Measurements from ENCODE around the gene TBX21. TPM values are rescaled to one million over a fixed set of nuclear protein-coding genes. Genes with fewer than 3 reads are reported as not detected.

Gene TBX21
- total RNA-seq, 2 experiments from 2014 or later, result 59.0 to 68.4 TPM

DNA sequence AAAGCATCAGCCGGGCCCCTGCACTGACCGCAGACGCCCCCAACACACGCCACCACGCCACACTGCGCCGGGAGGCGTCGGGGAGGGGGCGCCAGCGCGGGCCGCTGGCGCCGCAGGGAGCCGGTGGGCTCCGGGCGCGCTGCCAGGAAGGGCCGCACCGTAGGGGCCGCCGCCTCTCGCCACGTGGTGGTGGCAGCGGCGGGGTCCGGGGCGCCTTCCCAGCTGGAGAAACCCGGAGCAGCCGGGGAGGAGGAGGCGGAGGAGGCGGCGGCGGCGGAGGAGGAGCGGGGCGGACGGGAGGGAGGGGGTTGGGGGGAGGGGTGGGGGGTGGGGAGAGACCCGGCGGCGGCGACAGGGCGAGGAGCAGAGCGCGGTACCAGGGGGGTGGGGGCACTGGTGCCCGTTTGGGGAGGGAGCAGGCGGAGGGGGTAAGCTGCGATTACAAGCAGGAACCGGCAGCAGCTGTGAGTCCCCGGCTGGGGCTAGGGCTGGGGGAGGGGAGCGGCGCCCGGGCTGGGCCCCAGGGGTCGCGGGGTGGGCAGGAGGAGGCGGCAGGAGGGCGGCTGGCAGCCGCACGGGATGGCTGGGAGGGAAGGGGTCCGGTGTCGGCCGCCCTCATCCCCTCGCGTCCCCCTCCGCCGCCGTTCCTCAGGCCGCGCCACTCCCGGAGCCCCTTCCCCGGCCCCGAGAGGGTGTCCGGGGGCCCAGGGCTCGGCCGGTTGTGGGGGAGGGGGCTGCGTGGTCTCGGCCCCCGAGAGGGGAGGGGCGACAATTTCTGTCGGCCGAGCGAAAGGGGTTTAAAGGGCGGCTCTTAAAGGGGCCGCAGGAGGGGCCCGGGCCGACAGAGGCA, 39.1 kb upstream of the TBX21 start, which contains the start of gene TBKBP1:
TSS of gene TBKBP1 (plus strand) at position 431 of the 850 bp plus-strand sequence. CDS start 1,952 bp downstream, outside the sequence.
- DNase-seq, result peak; percentile 57
- CTCF ChIA-PET, result interaction anchor here (0.9 to 4.3 kb wide), 7 partner anchors 17 to 148 kb away, joined by 3 to 18 read pairs (median 6); partner anchors contain the start of genes SCRN2 and TBX21
- H3K9me3 Mint-ChIP-seq (ENCODE audit: low read depth), result no peaks in the 10 kb centered on the region
- H3K4me3 Mint-ChIP-seq, result peak within 1 kb of the TSS; percentile 75
- peak; percentile 38 for ATAC-seq
- peak within 1 kb of the TSS; percentile 22 for H3K27ac Mint-ChIP-seq
- H3K27me3 Mint-ChIP-seq, result peaks cover 9% of the 10 kb centered on the region
- peaks cover 35% of the 10 kb centered on the region for H3K4me1 Mint-ChIP-seq
- no peaks in the 10 kb centered on the region for H3K36me3 Mint-ChIP-seq

DNA sequence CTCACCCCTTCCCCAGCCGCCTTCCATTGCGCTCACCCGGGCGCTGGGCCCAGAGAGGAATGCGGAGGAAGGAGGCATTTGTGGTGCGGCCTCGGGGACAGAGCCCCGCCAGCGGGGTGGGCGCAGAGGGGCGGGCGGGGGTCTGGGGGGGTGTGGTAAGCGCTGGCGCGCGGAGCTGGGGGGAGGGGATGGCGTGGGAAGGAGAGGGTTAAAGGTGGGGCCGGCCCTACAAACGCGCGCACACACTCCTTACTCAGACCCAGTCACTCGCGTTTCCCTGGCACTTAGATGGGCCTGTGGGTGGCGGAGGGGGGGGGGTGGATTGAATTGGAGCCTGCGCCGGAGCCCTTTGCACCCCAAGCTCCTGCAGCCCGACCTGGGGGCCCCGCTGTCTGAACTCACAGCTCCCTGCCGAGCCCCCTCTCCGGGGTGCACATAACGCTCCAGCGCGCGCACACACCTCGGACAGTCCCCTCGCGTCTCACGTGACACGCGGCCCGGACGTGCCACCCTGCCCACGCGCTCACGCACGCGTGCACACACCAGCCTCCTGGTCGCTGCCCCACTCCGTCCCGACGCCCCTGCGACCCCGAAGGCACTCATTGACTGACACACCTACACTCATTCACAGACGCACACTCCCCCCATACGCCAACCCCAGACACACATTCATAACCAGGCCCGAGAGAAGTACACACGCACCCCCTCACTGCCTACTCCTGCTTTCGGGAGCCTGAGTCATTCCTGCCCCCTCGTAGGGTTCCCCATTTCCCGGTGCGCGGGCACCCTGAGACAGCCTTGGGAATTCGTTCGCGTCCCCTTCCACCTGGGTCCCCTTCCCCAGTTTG, 38.2 kb upstream of the TBX21 start:
- H3K4me3 Mint-ChIP-seq, result peak overlapping the region; percentile 57
- ATAC-seq, result peak; percentile 10

DNA sequence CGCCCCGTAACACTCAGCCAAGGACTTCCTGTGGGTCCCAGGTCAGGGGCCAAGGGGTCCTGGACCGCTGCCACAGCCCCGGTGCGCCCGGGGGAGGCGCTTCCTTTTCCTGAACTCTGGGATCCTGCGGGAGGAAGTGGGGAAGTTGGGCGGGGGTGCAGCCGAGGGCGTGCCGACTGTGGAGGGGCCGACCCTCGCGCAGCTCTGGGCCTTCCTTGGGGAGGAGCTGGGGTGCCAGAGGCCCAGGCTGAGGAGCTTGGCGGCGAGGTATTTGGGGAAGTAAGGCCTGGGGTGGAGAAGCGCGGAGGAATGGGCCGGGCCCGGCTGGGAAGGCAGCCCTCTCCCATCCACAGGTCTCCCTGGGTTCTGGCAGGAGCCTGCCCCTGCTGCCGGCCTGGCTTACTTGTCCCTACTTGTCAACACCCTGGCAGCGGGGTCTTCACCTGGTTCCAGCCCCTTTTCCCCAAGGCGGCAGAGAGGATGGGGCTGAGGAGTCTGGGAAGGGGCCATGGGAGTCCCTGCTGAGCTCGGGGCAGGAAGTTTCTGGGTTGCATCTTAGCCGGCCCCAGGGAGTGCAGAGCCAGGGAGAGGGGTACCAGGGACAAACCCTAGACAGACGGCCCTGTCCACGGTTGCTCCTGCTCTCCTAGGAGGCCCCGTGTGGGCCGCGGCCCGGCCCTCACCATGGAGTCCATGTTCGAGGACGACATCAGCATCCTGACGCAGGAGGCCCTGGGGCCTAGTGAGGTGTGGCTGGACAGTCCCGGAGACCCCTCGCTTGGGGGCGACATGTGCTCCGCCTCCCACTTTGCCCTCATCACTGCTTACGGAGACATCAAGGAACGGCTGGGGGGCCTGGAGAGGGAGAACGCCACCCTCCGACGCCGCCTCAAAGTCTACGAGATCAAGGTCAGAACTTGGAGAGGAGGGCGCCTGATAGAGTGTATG, 37.3 kb upstream of the TBX21 start:
- H3K9me3 Mint-ChIP-seq (ENCODE audit: low read depth), result no peaks in the 10 kb centered on the region
- ATAC-seq (no peak), DNase-seq (no peak)
- peaks cover 9% of the 10 kb centered on the region for H3K27me3 Mint-ChIP-seq
- CTCF ChIA-PET, result interaction anchor here (1.2 to 14.9 kb wide), 6 partner anchors 21 to 94 kb away, joined by 3 to 263 read pairs (median 48); partner anchors contain the start of gene TBX21
- peaks cover 36% of the 10 kb centered on the region for H3K4me1 Mint-ChIP-seq
- H3K27ac Mint-ChIP-seq, result no peak overlapping the region
- H3K36me3 Mint-ChIP-seq, result no peaks in the 10 kb centered on the region
- peak overlapping the region; percentile 57 for H3K4me3 Mint-ChIP-seq

More for the DNA sequence above, 38.2 kb upstream of the TBX21 start:
- CTCF ChIA-PET, result interaction anchor here (1.3 to 4.3 kb wide), 5 partner anchors 33 to 95 kb away, joined by 3 to 18 read pairs (median 6); partner anchors contain the start of gene TBX21
- H3K9me3 Mint-ChIP-seq (ENCODE audit: low read depth), result no peaks in the 10 kb centered on the region
- H3K4me1 Mint-ChIP-seq, result peaks cover 38% of the 10 kb centered on the region
- no peaks in the 10 kb centered on the region for H3K36me3 Mint-ChIP-seq
- no peak for DNase-seq
- no peak overlapping the region for H3K27ac Mint-ChIP-seq
- peaks cover 9% of the 10 kb centered on the region for H3K27me3 Mint-ChIP-seq

DNA sequence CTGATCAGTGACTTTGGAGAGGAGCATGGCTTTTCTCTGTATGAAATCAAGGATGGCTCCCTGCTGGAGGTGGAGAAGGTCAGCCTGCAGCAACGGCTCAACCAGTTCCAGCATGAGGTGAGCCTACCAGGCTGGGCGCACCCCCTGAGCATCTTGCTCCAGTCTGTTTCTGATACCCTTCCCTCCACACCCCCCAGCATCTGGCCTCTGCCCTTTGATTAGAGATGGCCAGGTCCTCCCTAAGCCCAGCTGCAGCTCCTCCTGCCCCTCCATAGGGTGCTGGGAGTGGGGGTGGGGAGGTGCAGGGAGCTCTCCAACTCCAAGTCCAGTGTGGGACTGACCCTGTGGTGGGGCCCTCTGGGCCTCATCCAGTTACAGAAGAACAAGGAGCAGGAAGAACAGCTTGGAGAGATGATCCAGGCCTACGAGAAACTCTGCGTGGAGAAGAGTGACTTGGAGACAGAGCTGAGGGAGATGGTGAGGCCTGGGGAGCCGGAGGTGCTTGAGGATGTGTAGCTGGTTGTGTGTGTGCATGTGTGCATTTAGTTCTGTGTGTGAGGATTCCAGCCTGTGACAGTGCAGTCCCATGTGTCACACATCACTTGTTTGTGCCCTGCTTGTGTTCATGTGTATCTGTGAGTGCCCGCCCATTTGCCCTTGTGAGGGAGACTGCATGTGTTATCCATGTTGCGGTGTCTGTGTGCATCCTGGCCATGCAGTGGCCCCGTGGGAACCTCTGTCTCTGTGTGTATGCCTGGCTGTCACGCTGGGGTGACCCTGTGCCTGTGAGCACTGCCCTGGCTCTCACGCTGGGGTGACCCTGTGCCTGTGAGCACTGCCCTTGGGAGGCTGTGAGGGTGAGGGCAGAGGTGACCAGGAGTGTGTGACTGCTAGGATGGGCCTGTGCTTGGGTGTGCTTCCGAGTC, 36.1 kb upstream of the TBX21 start:
- H3K9me3 Mint-ChIP-seq (ENCODE audit: low read depth), result no peaks in the 10 kb centered on the region
- H3K27ac Mint-ChIP-seq, result no peak overlapping the region
- no peaks in the 10 kb centered on the region for H3K36me3 Mint-ChIP-seq
- H3K4me3 Mint-ChIP-seq, result no peak overlapping the region
- DNase-seq (no peak), ATAC-seq (no peak)
- CTCF ChIA-PET, result interaction anchor here (0.7 to 14.9 kb wide), 14 partner anchors 9 to 105 kb away, joined by 3 to 263 read pairs (median 7); partner anchors contain the start of genes KPNB1 and TBX21
- peaks cover 46% of the 10 kb centered on the region for H3K4me1 Mint-ChIP-seq
- H3K27me3 Mint-ChIP-seq, result peaks cover 7% of the 10 kb centered on the region

DNA sequence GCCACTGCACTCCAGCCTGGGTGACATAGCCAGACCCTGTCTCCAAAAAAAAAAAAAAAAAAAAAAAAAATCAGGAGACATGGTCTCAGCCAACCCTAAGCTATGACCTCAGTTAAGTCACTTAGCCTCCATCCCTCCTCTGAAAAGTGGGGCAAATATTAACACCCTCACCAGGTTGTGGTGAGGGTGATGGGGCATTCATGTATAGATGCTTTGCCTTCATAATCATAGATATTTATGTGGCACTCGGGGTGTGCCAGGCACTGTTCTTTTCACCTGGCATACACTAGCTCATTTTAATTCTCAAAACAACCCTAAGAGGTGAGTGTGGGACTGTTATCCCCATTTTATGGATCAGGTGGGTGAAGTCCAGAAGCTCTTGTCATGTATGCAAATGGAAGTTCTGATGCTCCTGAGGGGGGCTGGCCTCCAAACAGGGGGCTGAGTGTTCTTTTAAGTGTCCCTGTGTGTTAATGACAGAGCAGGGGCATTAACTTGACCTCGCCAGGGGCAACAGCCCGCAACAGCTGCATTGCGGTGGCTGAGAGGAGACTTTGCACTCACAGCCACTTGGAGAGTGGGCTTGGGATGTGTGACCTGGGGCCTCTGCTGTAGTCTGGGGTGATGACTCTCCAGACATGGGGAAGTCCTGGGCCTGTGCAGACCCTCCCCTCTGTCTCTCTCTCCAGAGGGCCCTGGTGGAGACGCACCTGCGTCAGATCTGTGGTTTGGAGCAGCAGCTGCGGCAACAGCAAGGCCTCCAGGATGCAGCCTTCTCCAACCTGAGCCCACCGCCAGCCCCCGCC, 34.9 kb upstream of the TBX21 start:
- peaks cover 7% of the 10 kb centered on the region for H3K27me3 Mint-ChIP-seq
- DNase-seq (no peak), ATAC-seq (no peak)
- H3K4me1 Mint-ChIP-seq, result peaks cover 45% of the 10 kb centered on the region
- H3K9me3 Mint-ChIP-seq (ENCODE audit: low read depth), result no peaks in the 10 kb centered on the region
- H3K36me3 Mint-ChIP-seq, result no peaks in the 10 kb centered on the region
- no peak overlapping the region for H3K27ac Mint-ChIP-seq
- no peak overlapping the region for H3K4me3 Mint-ChIP-seq
- CTCF ChIA-PET, result interaction anchor here (0.7 to 14.9 kb wide), 21 partner anchors 9 to 123 kb away, joined by 3 to 263 read pairs (median 4); partner anchors contain the start of genes KPNB1, OSBPL7 and TBX21

DNA sequence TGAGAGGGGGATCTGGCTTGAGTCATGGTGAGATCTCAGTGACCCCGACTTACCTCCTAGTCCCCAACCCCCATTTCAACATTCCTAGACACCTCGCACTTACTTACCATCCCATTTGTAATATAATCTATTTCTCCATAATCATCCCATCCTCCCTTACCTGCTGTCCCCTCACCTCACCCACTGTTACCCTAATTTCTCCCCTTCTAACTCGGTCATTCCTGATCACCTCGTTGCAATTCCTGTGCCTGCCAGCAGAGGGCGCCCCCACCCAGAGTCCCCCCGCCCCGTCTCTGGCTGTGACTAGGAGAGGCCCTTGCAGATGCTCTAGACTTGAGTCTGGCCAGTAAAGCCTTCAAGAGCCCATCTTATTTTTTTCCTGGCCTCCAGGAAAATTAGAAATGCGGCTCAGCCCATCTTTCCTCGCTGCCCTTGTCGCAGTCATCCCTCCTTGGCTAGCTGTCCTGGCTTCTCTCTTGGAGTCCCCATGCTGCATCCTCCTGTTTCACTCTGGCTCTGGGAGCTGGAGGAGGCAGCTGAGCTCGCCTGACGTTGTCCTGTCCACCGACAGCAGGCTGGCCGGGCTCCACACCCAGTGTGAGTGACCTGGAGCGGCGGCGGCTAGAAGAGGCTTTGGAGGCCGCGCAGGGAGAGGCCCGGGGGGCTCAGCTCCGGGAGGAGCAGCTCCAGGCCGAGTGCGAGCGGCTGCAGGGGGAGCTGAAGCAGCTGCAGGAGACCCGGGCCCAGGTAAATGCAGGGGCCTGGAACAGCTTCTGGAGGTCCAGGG, 34.1 kb upstream of the TBX21 start:
- Mint-ChIP-seq H3K9me3 (ENCODE audit: low read depth) (no peaks in the 10 kb centered on the region), H3K27me3 (peaks cover 4% of the 10 kb centered on the region), H3K27ac (peak overlapping the region; percentile 31), H3K36me3 (no peaks in the 10 kb centered on the region), H3K4me1 (peaks cover 49% of the 10 kb centered on the region), H3K4me3 (no peak overlapping the region)
- ATAC-seq (peak; percentile 32), DNase-seq (peak; percentile 89)
- CTCF ChIA-PET, result interaction anchor here (0.5 to 14.9 kb wide), 33 partner anchors 8 to 227 kb away, joined by 3 to 263 read pairs (median 5); partner anchors contain the start of genes KPNB1, LRRC46, MRPL10 and OSBPL7

- DNase-seq (no peak), ATAC-seq (no peak)
- CTCF ChIA-PET, result interaction anchor here (0.7 to 14.9 kb wide), 27 partner anchors 9 to 196 kb away, joined by 3 to 263 read pairs (median 6); partner anchors contain the start of genes KPNB1, LRRC46, MRPL10 and OSBPL7
- no peak overlapping the region for H3K4me3 Mint-ChIP-seq
- peaks cover 4% of the 10 kb centered on the region for H3K27me3 Mint-ChIP-seq
- H3K9me3 Mint-ChIP-seq (ENCODE audit: low read depth), result no peaks in the 10 kb centered on the region
- H3K27ac Mint-ChIP-seq, result peak overlapping the region; percentile 2
- H3K4me1 Mint-ChIP-seq, result peaks cover 54% of the 10 kb centered on the region
- no peaks in the 10 kb centered on the region for H3K36me3 Mint-ChIP-seq
These were observed 33.5 kb upstream of the TBX21 start for GRCh38 chr17:47699536-47699840.

DNA sequence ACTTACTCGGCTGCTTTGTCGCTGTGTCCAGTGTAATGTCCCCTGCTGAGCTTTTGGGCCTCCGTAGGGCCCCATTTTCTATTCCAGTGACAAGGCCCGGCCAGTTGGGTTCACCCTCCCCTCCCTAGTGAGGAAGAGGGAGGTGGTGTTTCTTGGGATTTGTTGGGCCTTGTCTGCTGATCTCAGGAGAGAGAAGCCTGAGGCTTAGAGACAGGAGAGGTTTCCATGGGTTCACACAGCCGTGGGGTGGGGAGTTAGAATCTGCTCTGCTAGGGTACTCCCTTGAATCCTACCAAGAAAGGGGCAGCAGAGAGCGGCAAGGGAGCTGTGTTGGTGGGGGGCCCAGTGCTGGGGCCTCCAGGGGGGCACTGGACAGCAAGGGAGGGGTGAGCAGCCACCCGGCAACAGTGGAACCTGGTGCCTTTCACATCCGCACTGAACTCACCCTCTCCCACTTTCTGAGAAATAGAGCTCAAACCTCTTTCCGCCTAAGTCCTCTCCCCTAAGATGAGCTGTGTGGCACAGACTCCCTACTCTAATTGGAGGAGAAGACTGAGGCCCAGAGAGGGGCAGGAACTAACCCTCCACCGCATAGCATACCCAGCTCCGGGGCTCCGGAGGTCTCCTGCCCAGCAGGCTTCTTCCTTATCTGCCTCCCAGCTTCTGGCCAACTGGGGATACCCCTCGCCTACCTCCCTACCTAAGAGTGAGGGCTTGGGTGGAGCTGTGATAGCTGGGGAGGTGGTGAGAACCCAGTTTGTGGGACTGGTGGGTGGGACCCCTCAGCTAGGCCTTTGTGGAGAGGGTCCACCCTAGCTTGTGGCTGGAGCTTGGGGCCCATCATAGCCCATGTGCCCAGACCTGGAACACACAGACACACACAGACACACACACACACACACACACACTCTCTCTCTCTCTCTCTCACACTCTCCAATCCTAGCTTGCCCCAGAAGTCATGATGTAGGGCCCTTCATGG, 32.3 kb upstream of the TBX21 start:
- CTCF ChIA-PET, result interaction anchor here (0.7 to 14.9 kb wide), 19 partner anchors 10 to 101 kb away, joined by 3 to 263 read pairs (median 6); partner anchors contain the start of genes KPNB1 and TBX21
- ATAC-seq (peak; percentile 49), DNase-seq (peak; percentile 77)
- H3K4me3 Mint-ChIP-seq, result peak overlapping the region; percentile 65
- no peaks in the 10 kb centered on the region for H3K36me3 Mint-ChIP-seq
- peaks cover 63% of the 10 kb centered on the region for H3K4me1 Mint-ChIP-seq
- H3K27ac Mint-ChIP-seq, result peak overlapping the region; percentile 89
- H3K27me3 Mint-ChIP-seq, result no peaks in the 10 kb centered on the region
- H3K9me3 Mint-ChIP-seq (ENCODE audit: low read depth), result no peaks in the 10 kb centered on the region

DNA sequence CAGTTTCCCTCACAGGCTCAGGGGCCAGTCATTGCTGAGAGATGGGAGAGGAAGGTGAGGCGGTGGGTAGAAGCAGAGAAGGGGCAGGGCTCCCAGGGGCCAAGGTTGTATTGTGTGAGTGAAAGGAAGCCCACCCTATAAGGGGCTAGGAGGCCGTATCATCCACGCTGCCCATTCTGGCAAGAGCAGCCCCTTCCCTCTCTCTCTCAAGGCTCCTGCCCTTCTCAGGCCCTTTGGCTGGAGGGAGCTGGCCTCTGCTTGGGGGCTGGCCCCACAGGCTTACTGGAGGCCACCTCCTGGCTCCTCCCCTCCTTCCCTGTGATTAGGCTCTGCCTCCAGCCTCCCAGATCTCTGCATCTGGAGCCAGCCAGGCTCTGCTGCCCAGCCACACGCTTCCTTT, 31.4 kb upstream of the TBX21 start:
- CTCF ChIA-PET, result interaction anchor here (0.8 to 14.9 kb wide), 10 partner anchors 9 to 88 kb away, joined by 4 to 263 read pairs (median 12); partner anchors contain the start of genes KPNB1 and TBX21
- Mint-ChIP-seq H3K9me3 (ENCODE audit: low read depth) (no peaks in the 10 kb centered on the region), H3K27ac (peak overlapping the region; percentile 89), H3K27me3 (no peaks in the 10 kb centered on the region), H3K4me3 (peak overlapping the region; percentile 46), H3K4me1 (peaks cover 72% of the 10 kb centered on the region), H3K36me3 (no peaks in the 10 kb centered on the region)
- DNase-seq (no peak), ATAC-seq (no peak)

Data from activated CD8-positive, alpha-beta memory T cell treated with anti-CD3 and anti-CD28 coated beads, Interleukin-2, amount 10 ng/mL, durations not matched to agents 7 days and 5 days (primary cell).